A673 (cell line): Measurements from ENCODE around the gene ZYG11A.

Experiments
- EZH2 ChIP-seq: fragments of 200-600 bp; sonication (generic); IDR thresholded peaks from 2 replicates; pipeline ENCODE4 v1.6.1; 2017; ENCODE audit warnings: borderline replicate concordance, low read depth, mild to moderate bottlenecking, mixed read lengths, antibody characterized with exemption, low read length; ENCODE audit not compliant: poor library complexity, severe bottlenecking
- TF ChIP-seq, protein P1 (sequence below): fragments of 300-800, 200-600 bp; sonication (generic); conservative IDR thresholded peaks from 2 replicates; pipeline ENCODE4 v1.5.1; 2017; ENCODE audit warnings: low read depth, mild to moderate bottlenecking, antibody characterized with exemption, low read length, moderate library complexity, mixed read lengths

DNA sequence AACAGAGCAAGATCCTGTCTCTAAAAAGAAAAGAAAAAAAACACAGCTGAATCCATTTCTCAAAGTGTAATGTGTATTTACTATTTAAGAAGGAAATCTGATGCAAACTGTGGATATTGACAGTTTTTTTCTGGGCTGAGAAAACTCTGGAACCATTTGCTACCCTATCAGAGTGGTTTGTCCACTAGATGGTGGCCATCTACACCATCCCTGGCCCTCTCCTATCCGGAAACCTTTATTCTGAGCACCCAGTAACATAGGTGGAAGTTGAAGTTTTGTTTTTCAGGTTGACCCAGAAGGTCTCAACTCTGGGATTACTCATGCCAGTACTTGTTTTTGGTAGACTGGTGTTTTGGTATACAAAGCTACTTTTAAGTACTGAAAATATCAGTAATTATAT lies 58.8 kb downstream of the ZYG11A start:
- TF ChIP-seq, protein P1, sequence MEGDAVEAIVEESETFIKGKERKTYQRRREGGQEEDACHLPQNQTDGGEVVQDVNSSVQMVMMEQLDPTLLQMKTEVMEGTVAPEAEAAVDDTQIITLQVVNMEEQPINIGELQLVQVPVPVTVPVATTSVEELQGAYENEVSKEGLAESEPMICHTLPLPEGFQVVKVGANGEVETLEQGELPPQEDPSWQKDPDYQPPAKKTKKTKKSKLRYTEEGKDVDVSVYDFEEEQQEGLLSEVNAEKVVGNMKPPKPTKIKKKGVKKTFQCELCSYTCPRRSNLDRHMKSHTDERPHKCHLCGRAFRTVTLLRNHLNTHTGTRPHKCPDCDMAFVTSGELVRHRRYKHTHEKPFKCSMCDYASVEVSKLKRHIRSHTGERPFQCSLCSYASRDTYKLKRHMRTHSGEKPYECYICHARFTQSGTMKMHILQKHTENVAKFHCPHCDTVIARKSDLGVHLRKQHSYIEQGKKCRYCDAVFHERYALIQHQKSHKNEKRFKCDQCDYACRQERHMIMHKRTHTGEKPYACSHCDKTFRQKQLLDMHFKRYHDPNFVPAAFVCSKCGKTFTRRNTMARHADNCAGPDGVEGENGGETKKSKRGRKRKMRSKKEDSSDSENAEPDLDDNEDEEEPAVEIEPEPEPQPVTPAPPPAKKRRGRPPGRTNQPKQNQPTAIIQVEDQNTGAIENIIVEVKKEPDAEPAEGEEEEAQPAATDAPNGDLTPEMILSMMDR, result no peak
- no peak for TF ChIP-seq EZH2
